Endothelial cell of umbilical vein (primary cell): ENCODE data around the gene CACNA2D1.

Experiments used
- EZH2 ChIP-seq: IDR thresholded peaks from 2 replicates; pipeline ENCODE4 v1.6.1; 2012; ENCODE audit warnings: borderline replicate concordance, low read depth, mild to moderate bottlenecking, moderate library complexity, low read length, inconsistent platforms; ENCODE audit not compliant: severe bottlenecking
- FOS ChIP-seq: IDR thresholded peaks from 2 replicates; pipeline ENCODE4 v1.6.1; 2011; ENCODE audit warnings: mild to moderate bottlenecking, low read length, moderate library complexity, borderline replicate concordance; ENCODE audit not compliant: insufficient read depth
- GATA2 ChIP-seq: IDR thresholded peaks from 2 replicates; pipeline ENCODE4 v1.7.0; 2011; ENCODE audit warnings: low read depth, mild to moderate bottlenecking, moderate library complexity, mixed read lengths, low read length; ENCODE audit not compliant: insufficient read length, insufficient read depth
- JUN ChIP-seq: IDR thresholded peaks from 2 replicates; pipeline ENCODE4 v1.6.1; 2011; ENCODE audit warnings: borderline replicate concordance, low read depth; ENCODE audit not compliant: insufficient read length, insufficient read depth
- MYC ChIP-seq: IDR thresholded peaks from one replicate; pipeline ENCODE4 v1.6.1; 2011; ENCODE audit warnings: mild to moderate bottlenecking, low read depth, low read length
- POLR2A ChIP-seq: IDR thresholded peaks from 2 replicates; pipeline ENCODE4 v1.6.1; 2012; ENCODE audit warnings: low read depth, mild to moderate bottlenecking, control low read depth, low read length
- POLR2AphosphoS5 ChIP-seq: IDR thresholded peaks from 2 replicates; pipeline ENCODE4 v1.6.1; 2012; ENCODE audit warnings: low read depth, mild to moderate bottlenecking, control low read depth, low read length, moderate library complexity; ENCODE audit not compliant: insufficient read depth
- TF ChIP-seq, protein P1 (sequence below), 2 donors: IDR thresholded peaks; 1 replicate in 1 of 2; 2 replicates in 1 of 2; pipeline ENCODE4 v1.5.1; 2011; ENCODE audit warnings: low read length in 2 of 2, mild to moderate bottlenecking in 2 of 2, moderate library complexity in 2 of 2, control low read depth in 1 of 2, inconsistent platforms in 1 of 2, low read depth in 1 of 2; ENCODE audit not compliant: insufficient read depth in 1 of 2; ENCODE audit errors: extremely low read depth in 1 of 2
- TF ChIP-seq, protein P2 (sequence below): IDR thresholded peaks from 2 replicates; pipeline ENCODE4 v1.6.1; 2011; ENCODE audit not compliant: insufficient read depth, insufficient read length

DNA sequence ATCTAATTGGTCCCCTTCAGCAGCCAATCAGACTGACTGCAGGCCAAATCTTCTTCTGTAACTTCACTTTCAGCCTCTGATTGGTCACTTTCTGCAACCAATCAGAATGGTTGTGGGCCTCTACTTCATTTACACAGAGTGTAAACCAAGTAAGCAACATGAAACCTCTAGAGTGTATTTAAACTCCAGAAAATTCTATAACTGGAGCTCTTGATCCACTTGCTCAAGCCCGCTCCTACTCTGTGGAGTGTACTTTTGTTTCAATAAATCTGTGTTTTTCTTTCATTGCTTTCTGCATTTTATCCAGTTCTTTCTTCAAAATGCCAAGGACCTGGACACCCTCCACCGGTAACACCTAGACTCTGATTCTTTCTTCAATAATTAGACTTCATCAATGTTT, 319.1 kb downstream of the CACNA2D1 start:
- TF ChIP-seq, protein P1, sequence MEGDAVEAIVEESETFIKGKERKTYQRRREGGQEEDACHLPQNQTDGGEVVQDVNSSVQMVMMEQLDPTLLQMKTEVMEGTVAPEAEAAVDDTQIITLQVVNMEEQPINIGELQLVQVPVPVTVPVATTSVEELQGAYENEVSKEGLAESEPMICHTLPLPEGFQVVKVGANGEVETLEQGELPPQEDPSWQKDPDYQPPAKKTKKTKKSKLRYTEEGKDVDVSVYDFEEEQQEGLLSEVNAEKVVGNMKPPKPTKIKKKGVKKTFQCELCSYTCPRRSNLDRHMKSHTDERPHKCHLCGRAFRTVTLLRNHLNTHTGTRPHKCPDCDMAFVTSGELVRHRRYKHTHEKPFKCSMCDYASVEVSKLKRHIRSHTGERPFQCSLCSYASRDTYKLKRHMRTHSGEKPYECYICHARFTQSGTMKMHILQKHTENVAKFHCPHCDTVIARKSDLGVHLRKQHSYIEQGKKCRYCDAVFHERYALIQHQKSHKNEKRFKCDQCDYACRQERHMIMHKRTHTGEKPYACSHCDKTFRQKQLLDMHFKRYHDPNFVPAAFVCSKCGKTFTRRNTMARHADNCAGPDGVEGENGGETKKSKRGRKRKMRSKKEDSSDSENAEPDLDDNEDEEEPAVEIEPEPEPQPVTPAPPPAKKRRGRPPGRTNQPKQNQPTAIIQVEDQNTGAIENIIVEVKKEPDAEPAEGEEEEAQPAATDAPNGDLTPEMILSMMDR (IDR thresholded peaks at IDR 0.05; ENCODE audit: extremely low read depth in 1 of 2, insufficient read depth in 1 of 2, low read depth in 1 of 2, low read length in 2 of 2) = no peak
- TF ChIP-seq JUN (no peak), POLR2A (no peak), POLR2AphosphoS5 (no peak), GATA2 (no peak), MYC (no peak), EZH2 (no peak), FOS (no peak)
- TF ChIP-seq, protein P2, sequence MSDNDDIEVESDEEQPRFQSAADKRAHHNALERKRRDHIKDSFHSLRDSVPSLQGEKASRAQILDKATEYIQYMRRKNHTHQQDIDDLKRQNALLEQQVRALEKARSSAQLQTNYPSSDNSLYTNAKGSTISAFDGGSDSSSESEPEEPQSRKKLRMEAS = no peak
